K562 (cell line): ENCODE measurements around the gene CDKN1B. TPM values are rescaled to one million over a fixed set of nuclear protein-coding genes. Genes with fewer than 3 reads are reported as not detected.

ENCODE experiments used
- AFF4 ChIP-seq: sonication (generic); formaldehyde crosslinking; IDR thresholded peaks from 2 replicates; pipeline ENCODE4 v1.8.0; 2023; ENCODE audit warnings: mild to moderate bottlenecking, missing genetic modification reagents
- CHD7 ChIP-seq: fragments of 200-600 bp; sonication (generic); IDR thresholded peaks from one replicate; pipeline ENCODE4 v1.6.1; 2012; ENCODE audit warnings: mild to moderate bottlenecking, low read depth, low read length, inconsistent platforms
- FOXP1 ChIP-seq: sonication (generic); formaldehyde crosslinking; IDR thresholded peaks from 2 replicates; pipeline ENCODE4 v1.8.0; 2022; ENCODE audit warnings: mild to moderate bottlenecking, missing genetic modification reagents
- RBM25 ChIP-seq: fragments of 200-400 bp; formaldehyde crosslinking; IDR thresholded peaks from 2 replicates; pipeline ENCODE4 v1.6.1; 2018; ENCODE audit warnings: low read length, low read depth, moderate library complexity; ENCODE audit not compliant: severe bottlenecking
- RFX1 ChIP-seq: fragments of 450-650 bp; IDR thresholded peaks from 2 replicates; pipeline ENCODE4 v1.6.1; 2016; ENCODE audit warnings: mild to moderate bottlenecking, moderate library complexity
- ZNF592 ChIP-seq: fragments of 450-650 bp; IDR thresholded peaks from 2 replicates; pipeline ENCODE4 v1.6.1; 2017; ENCODE audit warnings: antibody characterized with exemption, mild to moderate bottlenecking
- polyA plus RNA-seq, 8 experiments: library from polyadenylated mRNA; depleted of rRNA in 4 of 8; stranded (reverse) in 5 of 8; unstranded in 3 of 8; fragments of >200 nt; fragmentation: Nextera tagmentation in 2 of 8; fragmentation: Illumina TruSeq in 1 of 8; extraction: Ambion mirVana in 2 of 8; extraction: Trizol in 1 of 8; gene quantifications; 2 replicates each; pipeline versions ENCODE4 v1.2.1 to v1.2.3, GENCODE V29; 2011 to 2014; ENCODE audit warnings: inconsistent platforms in 1 of 8, missing spikeins in 1 of 8
- total RNA-seq, 7 experiments: library from RNA; depleted of rRNA in 6 of 7; stranded (reverse); fragments of >200 nt in 6 of 7; fragmentation: Illumina TruSeq in 2 of 7; extraction: Trizol in 2 of 7; gene quantifications; 2 replicates each; pipeline versions ENCODE4 v1.2.1 to v1.2.3, GENCODE V29; 2011 to 2021; ENCODE audit warnings: low replicate concordance in 1 of 7

CDKN1B gene
- total and polyA plus RNA-seq, 9 of the 15 experiments (the other 6 are each of a cell fraction or from before 2014, with no cell fraction given) = 2.6 to 35.2 (median 15.5) TPM

- TF ChIP-seq AFF4 (CRISPR knock-in tag) (peak; percentile 64; the same call in 1 of the 2 replicates), RBM25 (no peak), ZNF592 (0 out of 2 replicates have a peak, but pooled peaks have one; percentile 9), CHD7 (no peak), FOXP1 (CRISPR knock-in tag) (no peak), RFX1 (peak; percentile 67)
Measured at GRCh38 chr12:12696562-12697383, 20.4 kb upstream of the CDKN1B start (continued).
